Mesenchymal stem cell (in vitro differentiated cells and primary cell): ENCODE data around the gene RHOXF2.
"Not testable (repeated sequence)": the region's sequence is repeated elsewhere in the genome, so short reads cannot be mapped to it uniquely, and the experiment has no call there.

Experiments
- DNase-seq: peaks from one replicate; pipeline ENCODE4 v3.0.0-alpha.2; 2013
- H2AFZ ChIP-seq: one replicate; pipeline ENCODE4 v1.6.1; 2013; ENCODE audit warnings: low read depth, mild to moderate bottlenecking, control low read depth, inconsistent platforms, low read length, moderate library complexity
- H2AK5ac ChIP-seq: 2 replicates; pipeline ENCODE4 v1.6.1; 2013; ENCODE audit warnings: low read length, moderate library complexity, mild to moderate bottlenecking, inconsistent platforms; ENCODE audit not compliant: severe bottlenecking
- H2BK120ac ChIP-seq: one replicate; pipeline ENCODE4 v1.6.1; 2013; ENCODE audit warnings: low read depth, mild to moderate bottlenecking, inconsistent platforms, low read length, moderate library complexity
- H2BK12ac ChIP-seq, 2 experiments: one replicate each; pipeline ENCODE4 v1.6.1; 2013; ENCODE audit warnings: inconsistent platforms in 2 of 2, low read length in 2 of 2, mild to moderate bottlenecking in 2 of 2, moderate library complexity in 2 of 2, control low read depth in 1 of 2
- H2BK15ac ChIP-seq: one replicate; pipeline ENCODE4 v1.6.1; 2013; ENCODE audit warnings: mild to moderate bottlenecking, low read depth, inconsistent platforms; ENCODE audit not compliant: poor library complexity, severe bottlenecking
- H2BK5ac ChIP-seq: 2 replicates; pipeline ENCODE4 v1.6.1; 2013; ENCODE audit warnings: low read depth, mild to moderate bottlenecking, low read length, control low read depth, inconsistent platforms; ENCODE audit not compliant: poor library complexity, severe bottlenecking
- H3K14ac ChIP-seq, 2 experiments: one replicate each; pipeline ENCODE4 v1.6.1; 2013; ENCODE audit warnings: inconsistent platforms in 2 of 2, low read length in 2 of 2, control low read depth in 1 of 2, mild to moderate bottlenecking in 1 of 2, moderate library complexity in 1 of 2
- H3K18ac ChIP-seq, 2 experiments: one replicate each; pipeline ENCODE4 v1.6.1; 2013; ENCODE audit warnings: inconsistent platforms in 2 of 2, low read length in 2 of 2, control low read depth in 1 of 2, low read depth in 1 of 2, mild to moderate bottlenecking in 1 of 2
- H3K23ac ChIP-seq, 2 experiments: one replicate each; pipeline ENCODE4 v1.6.1; 2013; ENCODE audit warnings: inconsistent platforms in 2 of 2, low read length in 2 of 2, mild to moderate bottlenecking in 2 of 2, moderate library complexity in 2 of 2, control low read depth in 1 of 2
- H3K27ac ChIP-seq: 2 replicates; pipeline ENCODE4 v1.5.1; 2013; ENCODE audit warnings: mild to moderate bottlenecking, moderate library complexity, low read length, control low read depth, inconsistent platforms; ENCODE audit not compliant: poor library complexity, severe bottlenecking
- H3K27me3 ChIP-seq, 2 experiments: 2 replicates each; pipeline versions ENCODE4 v1.6.1 to v1.7.0; 2013; ENCODE audit warnings: low read length in 2 of 2, mild to moderate bottlenecking in 2 of 2, moderate library complexity in 2 of 2, control low read depth in 1 of 2, inconsistent platforms in 1 of 2; ENCODE audit not compliant: control insufficient read depth in 1 of 2, insufficient read depth in 1 of 2
- H3K36me3 ChIP-seq, 2 experiments: 2 replicates each; pipeline versions ENCODE4 v1.6.1 to v1.7.0; 2013; ENCODE audit warnings: low read length in 2 of 2, control low read depth in 1 of 2, inconsistent platforms in 1 of 2, low read depth in 1 of 2, mild to moderate bottlenecking in 1 of 2; ENCODE audit not compliant: insufficient read depth in 2 of 2, control insufficient read depth in 1 of 2
- H3K4ac ChIP-seq, 2 experiments: one replicate each; pipeline ENCODE4 v1.6.1; 2013; ENCODE audit warnings: inconsistent platforms in 2 of 2, low read length in 2 of 2, mild to moderate bottlenecking in 2 of 2, moderate library complexity in 2 of 2, control low read depth in 1 of 2, low read depth in 1 of 2
- H3K4me1 ChIP-seq: 2 replicates; pipeline ENCODE4 v1.6.1; 2013; ENCODE audit warnings: low read depth, low read length, control low read depth; ENCODE audit not compliant: control insufficient read depth, insufficient read depth
- H3K4me2 ChIP-seq: 2 replicates; pipeline ENCODE4 v1.6.1; 2013; ENCODE audit warnings: low read length, mild to moderate bottlenecking, inconsistent platforms; ENCODE audit not compliant: poor library complexity, severe bottlenecking
- H3K4me3 ChIP-seq, 2 experiments: 2 replicates each; pipeline versions ENCODE4 v1.5.1 to v1.7.0; 2013; ENCODE audit warnings: low read length in 2 of 2, mild to moderate bottlenecking in 2 of 2, control low read depth in 1 of 2, low read depth in 1 of 2; ENCODE audit not compliant: insufficient read depth in 1 of 2
- H3K79me1 ChIP-seq: replicated peaks from 2 replicates; pipeline ENCODE4 v1.6.1; 2013; ENCODE audit warnings: mild to moderate bottlenecking, control low read depth, low read length, inconsistent platforms; ENCODE audit not compliant: poor library complexity, severe bottlenecking
- H3K9ac ChIP-seq: 2 replicates; pipeline ENCODE4 v1.7.0; 2013; ENCODE audit warnings: mild to moderate bottlenecking, low read length, moderate library complexity
- H3K9me3 ChIP-seq: 2 replicates; pipeline ENCODE4 v1.7.0; 2013; ENCODE audit warnings: mild to moderate bottlenecking, low read length; ENCODE audit not compliant: control insufficient read depth
- H4K8ac ChIP-seq: one replicate; pipeline ENCODE4 v1.6.1; 2013; ENCODE audit warnings: inconsistent platforms, mild to moderate bottlenecking, low read length, moderate library complexity
- H4K91ac ChIP-seq: one replicate; pipeline ENCODE4 v1.6.1; 2013; ENCODE audit warnings: mild to moderate bottlenecking, low read length, inconsistent platforms
- WGBS: methylation state at CpG from one replicate; pipeline ENCODE4 v1.1.7; 2013; ENCODE audit warnings: mixed read lengths; 5-methylcytosine and 5-hydroxymethylcytosine counted together

The RHOXF2 gene

DNA sequence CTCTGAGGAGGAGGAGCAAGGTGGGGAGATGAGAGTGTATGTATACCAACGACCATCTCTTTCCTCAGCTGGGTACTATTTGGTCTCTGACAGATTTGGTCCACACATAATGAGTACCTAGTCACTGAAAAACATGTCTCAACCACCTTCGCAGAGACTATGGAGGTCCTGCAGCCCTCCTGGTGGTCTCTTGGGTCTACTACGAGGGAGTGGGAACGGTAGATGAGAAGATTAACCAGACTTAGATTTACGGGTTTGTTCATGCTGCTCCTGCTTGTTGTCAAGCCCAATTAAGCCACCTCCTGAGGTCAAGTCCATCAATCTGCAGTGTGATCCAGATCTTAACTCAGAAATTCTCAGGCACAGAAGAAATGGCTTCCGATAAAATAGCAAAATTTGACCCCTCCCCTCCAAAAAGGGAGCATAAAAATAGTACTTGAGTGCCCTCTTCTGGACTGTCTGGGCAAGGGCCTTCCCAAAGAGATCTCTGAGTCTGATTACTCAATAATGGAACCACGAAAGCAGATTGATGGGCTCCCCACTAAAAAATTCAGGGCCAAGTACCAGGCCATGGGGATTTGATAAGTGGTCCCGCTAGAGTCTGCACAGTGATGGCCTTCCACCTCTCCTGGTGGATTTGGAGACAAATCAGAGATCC lies 38.3 kb downstream of the RHOXF2 start:
- H2BK5ac ChIP-seq, H2BK120ac ChIP-seq, DNase-seq, H2AFZ ChIP-seq, H3K79me1 ChIP-seq, H2BK15ac ChIP-seq, H3K9ac ChIP-seq, H2BK12ac ChIP-seq, H3K18ac ChIP-seq, H3K4ac ChIP-seq, H3K4me2 ChIP-seq, H3K9me3 ChIP-seq, H3K27ac ChIP-seq, H3K4me1 ChIP-seq, H3K27me3 ChIP-seq, H3K14ac ChIP-seq, H2AK5ac ChIP-seq, H4K8ac ChIP-seq, H3K23ac ChIP-seq, H3K36me3 ChIP-seq, H3K4me3 ChIP-seq, H4K91ac ChIP-seq: not testable (repeated sequence)
- no CpG with 5 or more reads among the region's 8 CpGs for WGBS

DNA sequence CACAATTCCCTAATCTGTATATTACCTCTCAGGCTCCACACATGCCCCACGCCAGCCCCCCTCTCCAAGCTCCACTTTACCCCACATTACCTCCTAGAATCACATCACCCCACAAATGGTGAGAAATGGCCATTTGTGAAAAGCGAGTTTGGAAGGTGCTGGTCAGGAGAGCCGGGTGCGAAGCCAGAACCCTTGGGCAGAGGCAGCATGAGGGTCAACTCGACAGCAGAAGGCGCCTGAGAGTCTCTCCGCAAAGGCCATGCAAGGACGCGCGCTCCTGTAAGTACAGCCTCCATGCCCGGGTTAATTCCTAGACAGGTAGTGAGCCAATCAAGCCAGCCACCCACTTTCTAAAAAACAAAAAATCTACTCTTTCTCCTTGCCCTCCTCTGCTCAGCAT lies 42.4 kb downstream of the RHOXF2 start:
- H4K91ac ChIP-seq = no peak overlapping the region
- no peak overlapping the region for H3K14ac ChIP-seq
- H2BK12ac ChIP-seq = no peak overlapping the region
- H2AFZ ChIP-seq = no peak overlapping the region
- 91% methylated on average over 10 of the region's 11 CpGs for WGBS
- H3K9ac ChIP-seq = no peak overlapping the region
- no peak overlapping the region for H3K4ac ChIP-seq
- no peak overlapping the region for H3K4me2 ChIP-seq
- no peak overlapping the region for H3K18ac ChIP-seq
- no peaks in the 10 kb centered on the region for H3K79me1 ChIP-seq
- no peak overlapping the region for H2BK5ac ChIP-seq
- H3K4me3 ChIP-seq = no peak overlapping the region
- H3K27ac ChIP-seq = no peak overlapping the region
- H3K27me3 ChIP-seq = peaks cover 0 to 8% of the 10 kb centered on the region in 2 experiments
- no peak overlapping the region for H2AK5ac ChIP-seq
- no peak overlapping the region for H4K8ac ChIP-seq
- H2BK120ac ChIP-seq = no peak overlapping the region
- no peak for DNase-seq
- no peaks in the 10 kb centered on the region for H3K36me3 ChIP-seq
- no peaks in the 10 kb centered on the region for H3K4me1 ChIP-seq
- H3K23ac ChIP-seq = no peak overlapping the region
- no peak overlapping the region for H2BK15ac ChIP-seq
- no peaks in the 10 kb centered on the region for H3K9me3 ChIP-seq

DNA sequence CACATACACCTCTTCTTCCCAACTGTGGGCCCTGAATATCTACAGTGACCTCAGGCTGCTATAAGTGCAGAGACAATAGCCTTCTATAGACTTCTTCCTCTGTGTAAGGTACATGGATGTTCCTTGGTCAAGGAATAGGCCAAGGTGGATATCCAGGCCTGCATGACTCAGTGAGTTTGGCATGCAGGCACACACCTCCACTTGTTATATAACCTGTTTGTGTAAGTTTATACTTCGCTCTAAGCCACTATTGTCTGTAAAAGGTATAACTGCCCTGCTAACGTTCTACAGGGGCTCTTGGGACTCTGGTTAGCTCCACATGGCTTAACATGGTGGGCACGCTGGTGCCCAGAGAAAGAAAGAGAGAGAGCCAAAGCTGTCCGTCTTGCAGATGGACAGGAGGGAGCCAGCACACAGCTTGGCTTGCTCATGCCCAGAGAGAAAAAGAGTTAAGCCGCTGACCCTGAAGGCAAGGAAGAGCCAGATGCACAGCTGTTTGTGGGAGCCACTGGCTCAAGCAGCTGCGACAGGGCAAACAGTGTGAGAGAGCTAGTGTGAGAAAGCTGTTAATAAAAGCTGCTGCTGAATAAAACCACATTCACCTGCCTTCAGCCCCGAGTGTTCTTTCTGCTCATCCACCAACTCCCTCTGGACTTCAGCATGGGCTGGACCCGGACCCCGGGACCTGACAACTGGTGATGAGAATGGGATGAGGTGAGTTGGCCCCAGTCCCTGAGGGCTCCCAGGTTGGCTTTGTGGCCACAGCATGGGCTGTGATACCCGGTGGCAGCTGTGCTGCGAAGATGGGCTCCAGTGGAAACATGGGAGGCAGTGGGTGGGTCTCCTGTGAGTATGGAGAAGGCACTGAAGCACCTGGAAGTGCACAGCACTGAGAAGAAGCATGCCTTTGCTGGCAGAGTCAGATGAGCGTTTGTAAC lies 47.7 kb downstream of the RHOXF2 start:
- Histone ChIP-seq H3K27me3 (peaks cover 0 to 10% of the 10 kb centered on the region in 2 experiments), H3K4me1 (no peaks in the 10 kb centered on the region), H3K36me3 (no peaks in the 10 kb centered on the region), H2BK5ac (no peak overlapping the region), H3K9me3 (no peaks in the 10 kb centered on the region), H3K79me1 (no peaks in the 10 kb centered on the region), H2AFZ (no peak overlapping the region), H4K8ac (no peak overlapping the region), H3K14ac (no peak overlapping the region), H3K9ac (no peak overlapping the region), H3K27ac (no peak overlapping the region), H3K4me2 (no peak overlapping the region), H2BK12ac (no peak overlapping the region), H3K4ac (no peak overlapping the region), H2AK5ac (no peak overlapping the region), H3K23ac (no peak overlapping the region), H2BK15ac (no peak overlapping the region), H3K4me3 (no peak overlapping the region), H4K91ac (no peak overlapping the region), H2BK120ac (no peak overlapping the region), H3K18ac (no peak overlapping the region)
- no peak for DNase-seq
- 85% methylated on average over 6 of the region's 12 CpGs for WGBS

DNA sequence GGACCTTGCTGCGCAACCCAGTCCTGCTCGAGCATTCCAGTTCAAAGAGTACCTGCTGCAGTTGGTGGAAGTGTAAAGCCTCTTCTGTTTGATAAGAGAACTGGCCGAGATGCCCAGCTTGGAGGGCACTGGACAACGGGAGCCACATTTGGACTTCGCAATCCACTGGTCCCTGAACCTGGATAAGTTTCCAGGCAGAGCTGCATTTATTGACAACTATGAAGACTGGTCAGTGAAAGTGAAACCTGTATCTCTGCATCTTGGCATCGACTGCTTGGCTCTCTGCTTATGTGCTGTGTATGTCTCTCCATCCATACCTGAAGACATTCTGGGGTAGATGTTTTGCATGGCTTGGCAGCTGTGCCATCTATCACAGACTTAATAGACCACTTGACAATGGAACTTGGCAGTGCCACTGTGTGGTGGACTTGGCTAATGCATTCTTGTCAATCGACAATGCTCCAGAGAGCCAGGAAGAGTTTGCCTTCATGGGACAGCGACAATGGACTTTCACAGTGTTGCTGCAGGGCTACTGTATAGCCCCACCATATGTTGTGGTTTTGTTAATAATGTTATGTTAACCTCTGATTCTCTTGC lies 48.7 kb downstream of the RHOXF2 start:
- no peaks in the 10 kb centered on the region for H3K79me1 ChIP-seq
- H2BK15ac ChIP-seq = no peak overlapping the region
- no peak overlapping the region for H3K9ac ChIP-seq
- 82% methylated on average over 8 of the region's 8 CpGs for WGBS
- no peak overlapping the region for H3K23ac ChIP-seq
- no peak overlapping the region for H3K18ac ChIP-seq
- H2BK5ac ChIP-seq = no peak overlapping the region
- no peak overlapping the region for H3K27ac ChIP-seq
- no peaks in the 10 kb centered on the region for H3K36me3 ChIP-seq
- H4K8ac ChIP-seq = no peak overlapping the region
- H3K14ac ChIP-seq = no peak overlapping the region
- H4K91ac ChIP-seq = no peak overlapping the region
- H3K4me2 ChIP-seq = no peak overlapping the region
- H3K27me3 ChIP-seq = peaks cover 0 to 10% of the 10 kb centered on the region in 2 experiments
- DNase-seq = no peak
- H3K9me3 ChIP-seq = no peaks in the 10 kb centered on the region
- no peak overlapping the region for H3K4ac ChIP-seq
- H2BK12ac ChIP-seq = no peak overlapping the region
- no peak overlapping the region for H2AK5ac ChIP-seq
- H3K4me1 ChIP-seq = no peaks in the 10 kb centered on the region
- H2BK120ac ChIP-seq = no peak overlapping the region
- no peak overlapping the region for H3K4me3 ChIP-seq
- no peak overlapping the region for H2AFZ ChIP-seq
